Heart right ventricle (tissue), 16 donors: Measurements from ENCODE around the gene HHATL. TPM values are rescaled to one million over a fixed set of nuclear protein-coding genes. Genes with fewer than 3 reads are reported as not detected.
"Not testable (repeated sequence)": the region's sequence is repeated elsewhere in the genome, so short reads cannot be mapped to it uniquely, and the experiment has no call there.

ENCODE experiments used
- ATAC-seq, 8 donors: fragments of 200-7000 bp; cut with Tn5 transposase; one replicate each; pipeline ENCODE4 v1.9.1; 2020; ENCODE audit warnings: mild to moderate bottlenecking in 8 of 8, moderate library complexity in 8 of 8, moderate number of reproducible peaks in 1 of 8
- DNase-seq, 2 donors: peaks; one replicate each; pipeline ENCODE4 v3.0.0-alpha.2; 2020
- H3K27ac ChIP-seq, 10 donors: fragments of 200-600 bp; sonication (generic) in 2 of 10; one replicate each; pipeline versions ENCODE4 v1.5.0 to v1.8.0; 2020 to 2022; ENCODE audit warnings: mild to moderate bottlenecking in 3 of 10
- H3K27me3 ChIP-seq, 7 donors: fragments of 200-600 bp; one replicate each; pipeline ENCODE4 v1.8.0; 2021 to 2022; ENCODE audit warnings: mild to moderate bottlenecking in 2 of 7
- H3K36me3 ChIP-seq, 9 donors: fragments of 200-600 bp; sonication (generic) in 1 of 9; one replicate each; pipeline versions ENCODE4 v1.5.0 to v1.8.0; 2020 to 2022; ENCODE audit warnings: mild to moderate bottlenecking in 2 of 9
- H3K4me1 ChIP-seq, 9 donors: fragments of 200-600 bp; sonication (generic) in 1 of 9; one replicate each; pipeline versions ENCODE4 v1.5.0 to v1.8.0; 2020 to 2022; ENCODE audit warnings: mild to moderate bottlenecking in 4 of 9
- H3K4me3 ChIP-seq, 10 donors: fragments of 200-600 bp; sonication (generic) in 2 of 10; one replicate each; pipeline versions ENCODE4 v1.5.0 to v1.8.0; 2020 to 2022; ENCODE audit warnings: mild to moderate bottlenecking in 7 of 10, moderate library complexity in 2 of 10
- H3K9me3 ChIP-seq, 11 donors: fragments of 200-600 bp in 10 of 11; sonication (generic) in 2 of 11; one replicate each; pipeline versions ENCODE4 v1.5.0 to v1.8.0; 2013 to 2022; ENCODE audit warnings: mild to moderate bottlenecking in 2 of 11, control low read depth in 1 of 11, moderate library complexity in 1 of 11
- WGBS, 2 donors: extraction: QIAGEN DNeasy Blood & Tissue Kit; methylation state at CpG; one replicate each; pipeline ENCODE4 v1.1.7; 2013; ENCODE audit warnings: inconsistent platforms in 1 of 2; 5-methylcytosine and 5-hydroxymethylcytosine counted together
- intact Hi-C, 10 donors: fragments of 100-400 bp; cut with DNase I; formaldehyde crosslinking; loops; one replicate each; pipeline versions ENCODE4 v1.11.1 to v1.14.2; 2022
- polyA plus RNA-seq, 2 donors: library from polyadenylated mRNA; stranded (reverse); fragments of 200-250 nt; gene quantifications; one replicate each; pipeline ENCODE4 v1.2.3, GENCODE V29; 2013
- total RNA-seq, 10 donors: library from RNA; stranded (reverse); fragmentation: NEBNext Ultra II Directional in 3 of 10; extraction: Animal tissue kit (Norgen Biotek cat#: 25700) in 3 of 10; gene quantifications; one replicate each; pipeline versions ENCODE4 v1.2.1 to v1.2.4, GENCODE V29; 2021 to 2023
- TF ChIP-seq, protein P1 (sequence below), 9 donors: fragments of 200-600 bp; sonication (generic) in 2 of 9; IDR thresholded peaks; one replicate each; pipeline versions ENCODE4 v1.5.0 to v1.8.0; 2021 to 2022; ENCODE audit warnings: antibody characterized with exemption in 9 of 9, mild to moderate bottlenecking in 5 of 9, moderate library complexity in 1 of 9
- donor health status: Arrhythmogenic right ventricular cardiomyopathy.
- donor health status: ischemic (EF 13 %, LVEDD 7.1; RV severe dilation, severe dysfunction).
- donor health status: healthy with polysubstance abuse.
- donor health status: DM: no; HTN: yes; CAD: no.
- donor health status: DM: no; HTN: no; CAD: no.
- donor health status: ischemic (EF 25% LVEDD 6.9; RV normal size, moderate dysfunction).
- donor health status: ischemic (EF 25% LVEDD 5.7; RV mildly dilated, moderate dysfunction).
- donor health status: healthy.
- donor health status: DM: yes; HTN: yes; CAD: no.
- donor health status: Ischemic cardiomyopathy.
- donor health status: ischemic (EF 35%, LVEDD 5.7; RV mildly dilated, moderate dysfunction).
- donor health status: nonischemic (EF 11% LVEDD 7.7; RV severe dilation, severe dysfunction).
- donor health status: DM: yes; HTN: yes; CAD: no.
- donor health status: PGD.
- donor health status: ischemic (EF 29% LVEDD 5.4; RV normal size, mild dysfunction).
- donor health status: nonischemic (EF 23%, LVEDD 6.1; RV moderate dilation, normal function).

The HHATL gene
- total and polyA plus RNA-seq, 12 donors, result 332 to 2,035 (median 624) TPM

GRCh38 chr3:42723219-42723618 lies 20.6 kb upstream of the HHATL start:
- Histone ChIP-seq H3K4me1 (peaks cover 0 to 42% (median 8%) of the 10 kb centered on the region in 9 donors), H3K36me3 (no peaks in the 10 kb centered on the region), H3K9me3 (no peaks in the 10 kb centered on the region), H3K27me3 (no peaks in the 10 kb centered on the region), H3K4me3 (no peak overlapping the region), H3K27ac (peak overlapping the region in 7 of 10 donors; percentile 6 to 75 (median 58))
- 75 to 76% methylated on average over 2 of the region's 2 CpGs for WGBS, 2 donors
- TF ChIP-seq, protein P1, sequence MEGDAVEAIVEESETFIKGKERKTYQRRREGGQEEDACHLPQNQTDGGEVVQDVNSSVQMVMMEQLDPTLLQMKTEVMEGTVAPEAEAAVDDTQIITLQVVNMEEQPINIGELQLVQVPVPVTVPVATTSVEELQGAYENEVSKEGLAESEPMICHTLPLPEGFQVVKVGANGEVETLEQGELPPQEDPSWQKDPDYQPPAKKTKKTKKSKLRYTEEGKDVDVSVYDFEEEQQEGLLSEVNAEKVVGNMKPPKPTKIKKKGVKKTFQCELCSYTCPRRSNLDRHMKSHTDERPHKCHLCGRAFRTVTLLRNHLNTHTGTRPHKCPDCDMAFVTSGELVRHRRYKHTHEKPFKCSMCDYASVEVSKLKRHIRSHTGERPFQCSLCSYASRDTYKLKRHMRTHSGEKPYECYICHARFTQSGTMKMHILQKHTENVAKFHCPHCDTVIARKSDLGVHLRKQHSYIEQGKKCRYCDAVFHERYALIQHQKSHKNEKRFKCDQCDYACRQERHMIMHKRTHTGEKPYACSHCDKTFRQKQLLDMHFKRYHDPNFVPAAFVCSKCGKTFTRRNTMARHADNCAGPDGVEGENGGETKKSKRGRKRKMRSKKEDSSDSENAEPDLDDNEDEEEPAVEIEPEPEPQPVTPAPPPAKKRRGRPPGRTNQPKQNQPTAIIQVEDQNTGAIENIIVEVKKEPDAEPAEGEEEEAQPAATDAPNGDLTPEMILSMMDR (IDR thresholded peaks at IDR 0.05), result no peak
- ATAC-seq, result peak in 5 of 8 donors; percentile 40 to 56 (median 46)
- intact Hi-C loops, result no loop called here
- no peak for DNase-seq

DNA sequence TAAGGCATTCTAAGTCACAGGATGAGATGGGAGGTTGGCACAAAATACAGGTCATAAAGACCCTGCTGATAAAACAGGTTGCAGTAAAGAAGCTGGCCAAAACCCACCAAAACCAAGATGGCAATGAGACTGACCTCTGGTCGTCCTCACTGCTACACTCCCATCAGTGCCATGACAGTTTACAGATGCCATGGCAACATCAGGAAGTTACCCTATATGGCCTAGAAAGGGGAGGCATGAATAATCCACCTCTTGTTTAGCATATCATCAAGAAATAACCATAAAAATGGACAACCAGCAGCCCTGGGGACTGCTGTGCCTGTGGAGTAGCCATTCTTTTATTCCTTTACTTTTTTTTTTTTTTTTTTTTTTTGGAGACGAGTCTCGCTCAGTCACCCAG lies 19.8 kb upstream of the HHATL start:
- ATAC-seq, H3K27me3 ChIP-seq, DNase-seq, H3K36me3 ChIP-seq, H3K4me3 ChIP-seq, H3K9me3 ChIP-seq, intact Hi-C loops: not testable (repeated sequence)
- Histone ChIP-seq H3K4me1 (peaks cover 0 to 34% (median 3%) of the 10 kb centered on the region in 9 donors), H3K27ac (peak overlapping the region in 6 of 10 donors; percentile 47 to 75 (median 64))
- WGBS, 2 donors, result 67 to 82% methylated on average over 3 of the region's 3 CpGs

- TF ChIP-seq, protein P1 (IDR thresholded peaks at IDR 0.05), result no peak
- no peaks in the 10 kb centered on the region for H3K27me3 ChIP-seq
- 25 to 26% methylated on average over 1 of the region's 1 CpG for WGBS, 2 donors
- peak in 5 of 8 donors; percentile 37 to 88 (median 53) for ATAC-seq
- H3K9me3 ChIP-seq, result no peaks in the 10 kb centered on the region
- peak overlapping the region in 8 of 10 donors; percentile 5 to 75 (median 52) for H3K27ac ChIP-seq
- intact Hi-C loops, result no loop called here
- no peak overlapping the region for H3K4me3 ChIP-seq
- H3K36me3 ChIP-seq, result no peaks in the 10 kb centered on the region
- H3K4me1 ChIP-seq, result peaks cover 0 to 30% (median 3%) of the 10 kb centered on the region in 9 donors
- peak in 1 of 2 donors; percentile 29 for DNase-seq
These were observed 19.1 kb upstream of the HHATL start for GRCh38 chr3:42721690-42722089.

GRCh38 chr3:42720126-42720525 lies 17.5 kb upstream of the HHATL start:
- DNase-seq, result no peak
- TF ChIP-seq, protein P1 (IDR thresholded peaks at IDR 0.05), result no peak
- Histone ChIP-seq H3K4me3 (no peak overlapping the region), H3K9me3 (no peaks in the 10 kb centered on the region), H3K27me3 (no peaks in the 10 kb centered on the region), H3K4me1 (peaks cover 0 to 30% (median 3%) of the 10 kb centered on the region in 9 donors), H3K36me3 (no peaks in the 10 kb centered on the region), H3K27ac (peak overlapping the region in 4 of 10 donors; percentile 7 to 75 (median 35))
- intact Hi-C loops, result no loop called here
- 85 to 88% methylated on average over 4 of the region's 4 CpGs for WGBS, 2 donors
- no peak for ATAC-seq

GRCh38 chr3:42719002-42719401 lies 16.4 kb upstream of the HHATL start:
- Histone ChIP-seq H3K4me3 (no peak overlapping the region), H3K4me1 (peaks cover 0 to 30% (median 3%) of the 10 kb centered on the region in 9 donors), H3K36me3 (no peaks in the 10 kb centered on the region), H3K27me3 (no peaks in the 10 kb centered on the region), H3K27ac (peak overlapping the region in 9 of 10 donors; percentile 15 to 75 (median 44)), H3K9me3 (no peaks in the 10 kb centered on the region)
- DNase-seq (no peak), ATAC-seq (peak in 3 of 8 donors; percentile 46 to 63 (median 59))
- intact Hi-C loops, result no loop called here
- TF ChIP-seq, protein P1 (IDR thresholded peaks at IDR 0.05), result no peak
- WGBS, 2 donors, result 27 to 44% methylated on average over 6 of the region's 6 CpGs
